ENCODE measurements around the gene ROPN1. TPM values are rescaled to one million over a fixed set of nuclear protein-coding genes. Genes with fewer than 3 reads are reported as not detected.

The ROPN1 gene
- total and polyA plus RNA-seq, 10 of the 15 experiments (the other 5 are each of a cell fraction or from before 2014, with no cell fraction given) = not detected

DNA sequence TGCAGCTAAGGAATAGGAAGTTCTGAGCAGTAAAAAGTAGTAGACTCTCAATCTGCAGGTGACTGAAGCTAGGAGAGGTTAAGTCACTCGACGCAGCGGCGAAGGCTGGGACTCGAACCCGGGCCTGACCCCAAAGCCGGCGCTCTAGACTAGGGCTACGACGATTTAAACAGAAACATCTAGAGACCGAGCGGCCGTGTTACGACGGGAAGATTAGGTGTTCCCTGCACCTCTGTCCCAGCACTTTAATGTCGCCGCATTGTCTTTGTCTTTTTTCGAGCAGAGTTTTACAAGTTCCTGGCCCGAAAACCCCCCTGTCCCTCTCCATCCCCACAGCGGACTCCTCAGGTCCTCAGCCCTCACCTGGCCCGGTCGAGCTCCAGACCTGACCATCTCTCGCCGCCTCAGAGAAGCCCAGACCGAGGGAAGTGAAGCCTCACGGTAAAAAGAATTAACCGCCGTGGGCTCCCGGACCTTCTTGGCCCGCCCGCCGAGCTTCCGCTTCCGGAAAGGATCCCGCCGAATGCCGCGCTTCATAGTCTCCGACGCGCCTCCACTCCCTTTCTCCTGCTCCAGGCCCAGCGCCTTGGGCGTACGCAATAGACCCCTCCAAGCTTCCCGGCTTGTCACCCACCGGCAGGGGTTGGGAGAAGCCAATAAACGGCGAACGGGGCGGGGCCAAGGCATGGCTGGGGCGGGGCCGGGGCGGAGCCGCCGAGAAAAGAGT, 31.0 kb downstream of the ROPN1 start, which contains the start of gene CCDC14 (continued):
- TF ChIP-seq, protein P1, sequence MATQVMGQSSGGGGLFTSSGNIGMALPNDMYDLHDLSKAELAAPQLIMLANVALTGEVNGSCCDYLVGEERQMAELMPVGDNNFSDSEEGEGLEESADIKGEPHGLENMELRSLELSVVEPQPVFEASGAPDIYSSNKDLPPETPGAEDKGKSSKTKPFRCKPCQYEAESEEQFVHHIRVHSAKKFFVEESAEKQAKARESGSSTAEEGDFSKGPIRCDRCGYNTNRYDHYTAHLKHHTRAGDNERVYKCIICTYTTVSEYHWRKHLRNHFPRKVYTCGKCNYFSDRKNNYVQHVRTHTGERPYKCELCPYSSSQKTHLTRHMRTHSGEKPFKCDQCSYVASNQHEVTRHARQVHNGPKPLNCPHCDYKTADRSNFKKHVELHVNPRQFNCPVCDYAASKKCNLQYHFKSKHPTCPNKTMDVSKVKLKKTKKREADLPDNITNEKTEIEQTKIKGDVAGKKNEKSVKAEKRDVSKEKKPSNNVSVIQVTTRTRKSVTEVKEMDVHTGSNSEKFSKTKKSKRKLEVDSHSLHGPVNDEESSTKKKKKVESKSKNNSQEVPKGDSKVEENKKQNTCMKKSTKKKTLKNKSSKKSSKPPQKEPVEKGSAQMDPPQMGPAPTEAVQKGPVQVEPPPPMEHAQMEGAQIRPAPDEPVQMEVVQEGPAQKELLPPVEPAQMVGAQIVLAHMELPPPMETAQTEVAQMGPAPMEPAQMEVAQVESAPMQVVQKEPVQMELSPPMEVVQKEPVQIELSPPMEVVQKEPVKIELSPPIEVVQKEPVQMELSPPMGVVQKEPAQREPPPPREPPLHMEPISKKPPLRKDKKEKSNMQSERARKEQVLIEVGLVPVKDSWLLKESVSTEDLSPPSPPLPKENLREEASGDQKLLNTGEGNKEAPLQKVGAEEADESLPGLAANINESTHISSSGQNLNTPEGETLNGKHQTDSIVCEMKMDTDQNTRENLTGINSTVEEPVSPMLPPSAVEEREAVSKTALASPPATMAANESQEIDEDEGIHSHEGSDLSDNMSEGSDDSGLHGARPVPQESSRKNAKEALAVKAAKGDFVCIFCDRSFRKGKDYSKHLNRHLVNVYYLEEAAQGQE (IDR thresholded peaks at IDR 0.05; ENCODE audit: low read depth, low read length) = no peak
- TF ChIP-seq TBL1XR1 (IDR thresholded peaks at IDR 0.05; ENCODE audit: low read depth, low read length) (no peak), HDAC2 (IDR thresholded peaks at IDR 0.05) (no peak), SMC3 (IDR thresholded peaks at IDR 0.05; ENCODE audit: borderline replicate concordance, low read length) (no peak), E4F1 (IDR thresholded peaks at IDR 0.05; ENCODE audit: borderline replicate concordance, partially characterized antibody) (no peak), FOXK2 (IDR thresholded peaks at IDR 0.05) (no peak), MTA3 (IDR thresholded peaks at IDR 0.05; ENCODE audit: borderline replicate concordance, low read length) (no peak), KDM1A (IDR thresholded peaks at IDR 0.05; ENCODE audit: borderline replicate concordance) (no peak), CBFB (IDR thresholded peaks at IDR 0.05; ENCODE audit: low read depth) (peak; percentile 57; the same call in 1 of the 2 replicates), TCF7 (IDR thresholded peaks at IDR 0.05; ENCODE audit: borderline replicate concordance) (no peak), POLR2A (IDR thresholded peaks at IDR 0.05; ENCODE audit: low read depth, low read length) (peak; percentile 80), CREM (IDR thresholded peaks at IDR 0.05; ENCODE audit: low read depth) (no peak), BACH1 (IDR thresholded peaks at IDR 0.05; ENCODE audit: borderline replicate concordance) (no peak), NBN (IDR thresholded peaks at IDR 0.05) (peak; percentile 57; the same call in 1 of the 2 replicates), IRF4 (IDR thresholded peaks at IDR 0.05; ENCODE audit: low read depth, low read length) (no peak), SMAD1 (IDR thresholded peaks at IDR 0.05; ENCODE audit: low read depth, partially characterized antibody) (no peak), BHLHE40 (IDR thresholded peaks at IDR 0.05; ENCODE audit: borderline replicate concordance in 1 of 2, low read depth in 2 of 2, low read length in 1 of 2) (no peak), RBBP5 (conservative IDR thresholded peaks at IDR 0.05) (no peak), CTCF (IDR thresholded peaks at IDR 0.05 in 2 of 3, conservative IDR thresholded peaks at IDR 0.05 in 1 of 3; ENCODE audit: control insufficient read depth in 2 of 3, extremely low read depth in 1 of 3, insufficient read depth in 1 of 3, low read depth in 3 of 3, low read length in 3 of 3) (no peak), NR2F1 (conservative IDR thresholded peaks at IDR 0.05) (no peak), NFXL1 (IDR thresholded peaks at IDR 0.05; ENCODE audit: borderline replicate concordance) (no peak)
